HG02943 (cell line): ENCODE results near the gene TBCC.
A peak's percentile ranks its signal among the peaks of the same experiment; 100 is the strongest.
"Not testable (repeated sequence)": the region's sequence is repeated elsewhere in the genome, so short reads cannot be mapped to it uniquely, and the experiment has no call there.

ENCODE experiments used
- ATAC-seq: cut with Tn5 transposase; IDR thresholded peaks from one replicate; pipeline ENCODE4 v1.9.1; 2021; ENCODE audit warnings: mild to moderate bottlenecking, low read depth, moderate library complexity; ENCODE audit not compliant: unreplicated experiment

TBCC gene, protein sequence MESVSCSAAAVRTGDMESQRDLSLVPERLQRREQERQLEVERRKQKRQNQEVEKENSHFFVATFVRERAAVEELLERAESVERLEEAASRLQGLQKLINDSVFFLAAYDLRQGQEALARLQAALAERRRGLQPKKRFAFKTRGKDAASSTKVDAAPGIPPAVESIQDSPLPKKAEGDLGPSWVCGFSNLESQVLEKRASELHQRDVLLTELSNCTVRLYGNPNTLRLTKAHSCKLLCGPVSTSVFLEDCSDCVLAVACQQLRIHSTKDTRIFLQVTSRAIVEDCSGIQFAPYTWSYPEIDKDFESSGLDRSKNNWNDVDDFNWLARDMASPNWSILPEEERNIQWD

DNA sequence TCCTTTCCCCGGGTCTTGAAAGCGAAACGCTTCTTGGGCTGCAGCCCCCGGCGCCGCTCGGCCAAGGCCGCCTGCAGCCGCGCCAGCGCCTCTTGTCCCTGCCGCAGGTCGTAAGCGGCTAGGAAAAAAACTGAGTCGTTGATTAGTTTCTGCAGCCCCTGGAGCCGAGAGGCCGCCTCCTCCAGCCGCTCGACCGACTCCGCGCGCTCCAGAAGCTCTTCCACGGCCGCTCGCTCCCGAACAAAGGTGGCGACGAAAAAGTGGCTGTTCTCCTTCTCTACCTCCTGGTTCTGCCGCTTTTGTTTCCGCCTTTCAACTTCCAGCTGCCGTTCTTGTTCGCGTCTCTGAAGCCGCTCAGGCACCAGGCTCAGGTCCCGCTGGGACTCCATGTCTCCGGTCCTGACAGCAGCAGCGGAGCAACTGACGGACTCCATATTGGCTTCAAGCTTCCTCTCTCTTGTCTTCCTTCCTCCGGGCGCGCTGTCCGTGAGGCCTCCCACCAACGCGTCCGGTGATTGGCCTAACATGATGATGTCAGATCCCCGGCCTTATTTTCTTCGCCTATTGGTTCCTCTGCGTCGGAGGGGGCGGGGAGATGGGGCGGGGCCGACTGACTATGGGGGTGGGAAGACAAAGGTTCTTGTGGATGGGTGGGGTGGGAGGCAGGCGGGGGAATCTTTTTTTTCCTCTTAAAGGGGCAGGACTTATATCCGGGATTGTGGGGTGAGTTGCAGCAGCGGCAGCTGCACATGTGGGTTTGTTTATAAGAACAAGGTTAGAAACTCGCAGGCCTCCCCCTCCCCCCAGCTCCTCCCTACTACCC lies at the start of gene TBCC:
TSS of gene TBCC (minus strand) at position 464 of the 823 bp plus-strand sequence. CDS start at position 434, 30 bp downstream.
- ATAC-seq = peak; percentile 53

DNA sequence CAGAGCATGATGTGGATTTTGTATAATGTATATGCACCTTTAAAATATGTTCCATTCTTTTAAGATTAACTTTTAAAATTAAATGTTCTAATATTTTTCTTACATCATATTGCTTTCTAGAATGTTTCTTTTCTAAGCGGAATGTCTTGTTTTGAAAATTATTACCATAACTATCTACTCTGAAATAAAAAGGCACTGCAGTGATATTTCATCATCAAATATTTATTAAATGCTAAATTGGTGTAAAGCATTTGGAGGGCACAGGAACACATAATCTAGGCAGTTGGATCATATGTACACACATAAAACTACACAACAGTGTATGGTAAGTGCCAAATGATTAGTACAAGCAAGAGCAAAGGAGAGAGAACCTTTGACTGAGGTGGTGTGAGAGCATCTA lies 49.7 kb upstream of the TBCC start:
- ATAC-seq = no peak

DNA sequence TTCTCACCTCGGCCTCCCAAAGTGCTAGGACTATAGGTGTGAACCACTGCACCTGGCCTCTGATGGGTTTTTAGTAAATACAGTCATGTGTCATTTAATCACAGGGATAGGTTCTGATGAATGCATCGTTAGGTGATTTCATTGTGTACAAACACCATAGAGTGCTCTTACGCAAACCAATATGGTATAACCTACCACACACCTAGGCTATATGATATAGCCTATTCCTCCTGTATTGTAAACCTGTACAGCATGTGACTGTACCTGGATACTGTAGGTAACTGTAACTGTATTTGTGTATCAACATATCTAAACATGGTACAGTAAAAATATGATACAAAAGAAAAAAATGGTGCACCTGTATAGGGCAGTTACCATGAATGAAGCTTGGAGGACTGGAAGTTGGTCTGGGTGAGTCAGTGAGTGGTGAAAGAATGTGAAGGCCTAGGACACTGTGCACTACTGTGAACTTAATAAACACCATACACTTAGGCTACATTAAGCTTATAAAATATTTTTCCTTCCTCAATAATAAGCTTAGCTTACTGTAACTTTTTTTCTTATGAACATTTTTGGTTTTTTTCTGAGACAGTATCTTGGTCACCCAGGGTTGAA lies 45.9 kb upstream of the TBCC start:
- no peak for ATAC-seq

DNA sequence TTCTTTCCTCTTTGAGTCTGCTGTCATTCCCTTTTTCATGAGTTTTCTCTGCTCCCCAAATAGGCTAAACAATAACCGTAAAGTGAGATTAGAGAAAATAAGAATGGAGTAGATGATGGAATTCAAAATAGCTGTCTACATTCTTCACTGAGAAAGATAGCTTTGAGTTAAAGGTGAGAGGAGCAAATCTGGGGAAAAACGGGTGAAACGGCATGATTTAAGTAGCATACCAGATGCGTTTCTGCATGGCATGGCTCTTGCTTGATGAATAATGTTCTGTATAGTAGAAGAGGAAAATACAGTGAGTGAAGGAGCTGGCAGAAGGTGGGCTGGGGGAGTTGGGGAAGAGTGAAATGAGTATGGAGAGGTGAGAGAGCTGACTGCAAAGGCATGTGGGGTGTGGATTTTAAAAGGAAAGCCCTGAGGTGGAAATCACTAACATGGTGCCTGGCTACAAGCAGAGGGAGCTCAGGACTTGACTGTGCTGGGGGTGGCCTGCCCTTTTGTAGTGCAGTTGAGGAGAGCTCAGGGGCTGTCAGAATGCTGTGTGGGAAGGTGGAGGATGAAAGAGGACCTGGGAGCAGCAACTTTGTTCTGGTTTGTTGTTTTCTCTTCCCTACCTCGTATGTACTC lies 44.8 kb upstream of the TBCC start:
- no peak for ATAC-seq

DNA sequence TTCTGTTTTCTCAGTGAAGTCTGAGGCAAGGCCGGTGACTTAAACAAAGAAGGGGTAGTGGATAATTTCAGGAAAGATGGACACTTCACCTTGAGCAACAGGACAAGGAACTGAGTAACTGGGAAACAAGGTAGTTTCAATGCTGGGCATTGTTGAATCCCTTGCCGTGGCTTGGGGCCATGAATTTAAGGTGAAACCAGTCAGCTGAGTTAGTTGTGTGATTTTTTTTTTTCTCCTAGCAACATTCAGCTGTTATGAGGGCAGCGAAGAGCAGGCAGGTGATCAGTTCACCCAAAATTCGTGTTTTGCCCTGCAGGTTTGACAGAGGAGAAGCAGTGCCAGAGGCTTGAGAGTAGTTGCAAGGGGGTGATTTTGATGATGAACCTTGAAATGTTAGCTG lies 42.8 kb upstream of the TBCC start:
- no peak for ATAC-seq

DNA sequence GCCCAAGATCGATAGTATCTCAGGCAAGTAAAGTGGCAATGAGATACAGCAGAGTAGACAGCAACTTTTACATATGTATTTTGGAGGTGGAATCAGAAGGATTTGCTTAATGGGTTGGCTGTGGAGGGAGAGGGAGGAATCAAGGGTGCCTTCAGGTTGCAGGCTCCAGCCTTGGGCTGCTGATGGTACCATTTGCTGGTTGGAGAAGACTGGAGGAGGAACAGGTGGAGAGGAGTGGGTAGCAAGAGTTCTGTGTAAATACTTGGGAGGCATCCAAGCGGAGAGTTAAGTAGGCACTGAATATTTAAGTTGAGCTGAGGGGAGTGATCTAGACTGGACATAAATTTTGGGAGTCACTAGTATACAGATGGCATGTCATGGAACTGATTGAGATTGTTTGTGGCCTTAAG lies 41.2 kb upstream of the TBCC start:
- ATAC-seq = no peak

DNA sequence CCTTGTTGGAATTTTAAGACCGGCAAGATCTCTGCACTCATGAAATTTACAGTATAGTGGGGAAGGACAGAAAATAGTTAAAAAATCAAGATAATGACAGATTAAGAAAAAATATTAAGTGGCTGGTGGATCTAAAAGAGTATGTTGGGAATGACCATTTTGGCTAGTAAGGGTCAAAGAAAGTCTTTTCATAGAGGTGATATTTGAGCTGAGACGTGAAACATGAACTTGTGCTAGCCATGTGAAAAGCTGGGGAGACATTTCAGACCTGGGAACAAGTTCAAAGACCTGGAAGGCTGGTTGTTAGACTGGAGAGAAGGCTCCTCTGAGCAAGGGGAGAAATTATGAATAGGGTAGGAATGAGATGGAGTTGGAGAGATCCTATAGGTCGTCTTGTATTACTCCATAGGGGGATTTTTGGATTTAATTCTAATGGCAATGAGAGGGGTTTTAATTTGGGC lies 40.7 kb upstream of the TBCC start:
- no peak for ATAC-seq

DNA sequence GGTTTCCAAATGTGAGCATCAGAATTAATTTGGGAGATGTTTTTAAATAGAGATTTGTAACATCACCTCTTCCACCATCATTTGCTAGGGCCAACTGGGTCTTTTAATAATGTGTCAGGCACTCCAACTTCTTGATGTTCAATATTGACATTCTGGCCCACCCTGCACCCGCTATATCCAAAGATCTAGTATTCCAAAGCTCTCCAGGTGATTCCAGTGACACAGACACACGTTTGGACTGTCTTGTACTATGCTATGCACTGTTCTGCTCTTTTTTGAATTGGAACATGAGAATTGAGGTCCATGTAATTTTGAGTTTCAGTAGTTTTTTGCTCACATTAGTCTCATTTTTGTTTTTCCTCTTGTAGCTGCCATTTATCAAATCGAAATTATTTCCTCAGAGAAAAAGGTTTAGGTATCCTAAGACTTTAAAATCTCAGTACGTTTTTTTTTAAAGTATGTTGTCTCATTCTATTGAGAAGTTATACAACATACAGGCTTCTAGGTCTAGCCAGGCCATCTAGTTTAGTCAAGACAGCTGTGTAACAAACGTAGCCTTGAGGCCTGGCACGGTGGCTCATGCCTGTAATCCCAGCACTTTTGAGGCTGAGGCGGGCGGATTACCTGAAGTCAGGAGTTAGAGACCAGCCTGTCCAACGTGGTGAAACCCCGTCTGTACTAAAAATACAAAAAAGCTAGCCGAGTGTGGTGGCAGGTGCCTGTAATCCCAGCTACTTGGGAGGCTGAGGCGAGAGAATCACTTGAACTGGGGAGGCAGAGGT lies 39.0 kb upstream of the TBCC start:
- no peak for ATAC-seq

DNA sequence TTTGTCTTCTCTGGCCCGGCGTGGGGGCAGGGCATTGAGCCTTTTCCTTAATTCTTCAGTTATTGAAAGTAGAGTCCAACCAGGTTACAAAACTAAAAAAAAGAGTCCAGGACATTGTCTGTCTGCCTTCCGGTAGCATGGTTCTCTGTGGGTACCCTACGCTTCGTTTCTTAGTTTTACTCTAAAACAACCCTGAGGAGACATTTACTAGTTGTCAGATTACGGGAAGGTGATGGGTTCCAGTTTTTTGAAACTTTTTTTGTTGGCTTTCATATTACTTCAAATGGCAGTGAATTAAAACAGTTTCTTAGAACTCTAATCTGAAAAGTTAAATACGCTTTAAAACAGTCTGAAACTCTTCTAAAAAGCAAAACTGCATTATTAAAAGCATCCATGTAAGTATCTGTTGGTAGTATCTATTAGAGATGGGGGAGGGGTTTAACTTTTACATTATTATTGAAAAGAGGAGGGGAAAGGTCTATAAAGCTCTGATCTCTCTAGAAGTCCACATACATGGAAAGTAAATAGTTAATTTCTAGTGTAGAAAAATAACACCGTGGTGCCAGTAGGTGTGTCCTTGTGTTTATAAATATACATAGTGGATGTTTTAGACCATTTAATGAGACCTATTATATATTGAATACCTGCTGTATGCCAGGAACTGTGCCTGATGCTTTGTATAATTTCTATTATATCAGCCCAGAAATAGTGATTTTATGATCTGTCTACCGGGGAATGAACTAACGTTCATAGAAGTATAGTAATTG lies 38.2 kb upstream of the TBCC start:
- ATAC-seq = no peak

DNA sequence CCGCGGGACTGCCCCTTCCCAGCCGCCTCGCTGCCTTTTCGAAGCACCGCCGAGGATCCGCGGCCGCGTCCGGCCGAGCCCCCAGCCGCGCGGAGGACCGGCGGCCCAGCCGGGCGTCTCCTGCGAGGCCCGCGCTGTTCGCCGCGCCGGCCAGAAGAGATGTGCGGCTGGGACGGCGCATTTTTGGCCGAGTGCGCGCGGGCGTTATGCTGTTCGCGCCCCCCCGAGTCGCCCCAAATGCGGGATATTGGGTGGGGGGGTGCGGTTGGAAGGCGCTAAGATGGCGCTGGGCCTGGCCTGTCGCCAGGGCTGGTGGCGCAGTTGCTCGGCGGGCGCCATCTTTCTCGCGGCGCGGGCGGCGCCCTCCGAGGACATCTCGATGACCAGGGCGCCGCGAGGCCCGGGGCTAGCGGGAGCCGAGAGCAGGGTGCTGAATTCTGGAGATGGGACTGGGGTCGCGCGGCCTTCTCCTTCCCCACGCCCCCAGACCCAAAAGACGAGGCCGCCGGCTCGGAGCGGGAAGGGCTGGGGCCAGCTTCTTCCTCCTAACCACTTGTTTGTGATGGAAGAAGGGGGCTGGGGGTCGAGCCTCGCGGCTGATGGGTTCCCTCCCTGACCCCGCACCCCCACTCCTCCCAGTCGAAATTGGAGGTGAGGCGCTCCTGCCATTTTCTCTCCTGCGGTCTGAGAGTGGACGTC lies 37.4 kb upstream of the TBCC start:
- ATAC-seq = no peak

DNA sequence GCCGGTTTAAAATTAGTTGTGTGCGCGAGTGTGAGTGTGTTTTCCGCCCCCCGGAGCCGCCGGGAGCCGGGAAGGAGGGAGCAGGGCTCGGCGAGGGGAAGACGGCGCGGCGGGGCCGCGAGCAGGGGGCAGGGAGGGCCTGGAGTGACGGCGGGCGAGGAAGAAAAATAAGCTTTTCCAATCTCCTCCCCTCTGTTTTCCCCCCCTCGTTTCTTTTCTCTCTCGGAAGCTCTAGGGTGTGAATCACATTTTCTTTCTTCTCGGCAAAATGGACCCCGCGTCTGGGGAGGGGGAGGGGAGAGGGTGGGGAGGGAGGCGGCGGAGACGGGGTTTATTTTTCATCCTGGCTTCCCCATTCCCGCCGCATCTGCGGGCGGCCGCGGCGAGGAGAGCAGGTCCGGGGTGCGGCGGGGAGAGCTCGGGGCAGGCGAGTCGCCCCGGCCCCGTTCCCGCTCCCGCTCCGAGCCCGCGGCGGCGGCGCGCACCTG lies 36.8 kb upstream of the TBCC start:
- no peak for ATAC-seq

DNA sequence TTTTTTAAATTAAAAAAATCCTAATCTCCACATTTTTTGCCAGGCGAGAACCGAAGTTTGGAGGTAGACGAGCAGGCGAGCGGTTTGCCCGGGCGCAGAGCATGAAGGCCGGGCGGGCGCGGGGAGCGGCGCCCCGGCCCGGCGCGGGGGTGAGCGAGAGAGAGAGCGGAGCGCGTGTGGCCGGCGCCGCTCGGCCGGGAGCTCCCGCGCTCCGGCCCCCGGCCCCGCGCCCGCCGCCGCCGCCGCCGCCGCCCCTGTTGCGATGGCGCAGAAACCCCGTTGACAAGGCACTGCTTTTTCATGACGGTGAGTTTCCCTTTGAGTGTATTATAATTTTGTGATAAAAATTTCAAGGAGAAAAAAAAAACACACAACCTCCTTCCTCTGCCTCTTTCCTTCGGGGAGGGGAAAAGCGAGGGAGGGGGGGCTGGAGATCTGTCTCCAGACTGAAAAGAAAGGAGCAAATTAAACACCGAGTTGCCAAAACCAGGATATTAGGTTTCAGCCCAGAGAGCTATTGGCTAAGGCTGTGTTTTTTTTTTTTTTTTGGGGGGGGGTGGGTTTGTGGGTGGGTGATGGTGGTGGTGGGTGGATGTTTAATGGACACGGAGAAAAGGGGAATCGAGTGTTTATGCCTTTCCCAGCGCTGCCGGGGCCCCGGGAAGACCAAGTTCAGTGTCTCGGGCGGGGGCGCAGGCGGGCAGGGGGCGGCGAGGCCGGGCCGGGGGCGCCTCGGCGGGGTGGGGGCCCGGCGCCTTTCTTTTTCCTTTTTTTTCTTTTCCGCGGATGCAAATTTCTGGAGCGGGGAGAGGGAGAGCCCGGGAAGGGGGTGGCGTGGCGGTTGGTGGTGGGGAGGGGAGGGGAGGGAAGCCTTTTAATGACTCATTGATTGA lies 36.1 kb upstream of the TBCC start, which contains the start of gene BICRAL:
TSS of gene BICRAL (plus strand) at position 257 of the 893 bp plus-strand sequence. CDS start 39,971 bp downstream, outside the sequence.
- no peak for ATAC-seq

DNA sequence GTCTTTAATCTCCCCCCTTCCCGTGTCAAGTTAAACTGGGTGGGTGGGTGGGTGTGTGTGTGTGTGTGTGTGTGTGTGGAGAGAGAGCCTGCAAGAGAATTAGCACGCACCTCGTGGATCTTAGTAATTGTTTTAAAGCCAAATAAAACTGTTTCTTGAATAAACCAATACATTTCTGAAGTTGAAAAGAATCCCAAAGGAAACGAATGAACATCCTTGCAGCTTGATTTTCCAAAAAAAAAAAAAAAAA lies 35.6 kb upstream of the TBCC start:
- no peak for ATAC-seq

DNA sequence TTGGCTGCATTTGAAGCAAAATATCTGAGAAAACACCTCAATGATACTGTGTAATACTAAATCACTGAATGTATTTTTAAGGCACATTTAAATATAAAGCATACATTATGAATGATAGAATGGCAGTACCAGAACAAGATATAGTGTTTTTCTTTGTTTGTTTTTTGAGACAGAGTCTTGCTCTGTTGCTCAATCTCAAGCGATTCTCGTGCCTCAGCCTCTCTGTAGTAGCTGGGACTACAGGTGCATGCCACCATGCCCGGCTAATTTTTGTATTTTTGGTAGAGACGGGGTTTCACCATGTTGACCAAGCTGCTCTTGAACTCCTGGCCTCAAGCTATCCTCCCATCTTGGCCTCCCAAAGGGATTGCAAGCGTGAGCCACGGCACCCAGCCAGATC lies 33.6 kb upstream of the TBCC start:
- ATAC-seq = no peak

DNA sequence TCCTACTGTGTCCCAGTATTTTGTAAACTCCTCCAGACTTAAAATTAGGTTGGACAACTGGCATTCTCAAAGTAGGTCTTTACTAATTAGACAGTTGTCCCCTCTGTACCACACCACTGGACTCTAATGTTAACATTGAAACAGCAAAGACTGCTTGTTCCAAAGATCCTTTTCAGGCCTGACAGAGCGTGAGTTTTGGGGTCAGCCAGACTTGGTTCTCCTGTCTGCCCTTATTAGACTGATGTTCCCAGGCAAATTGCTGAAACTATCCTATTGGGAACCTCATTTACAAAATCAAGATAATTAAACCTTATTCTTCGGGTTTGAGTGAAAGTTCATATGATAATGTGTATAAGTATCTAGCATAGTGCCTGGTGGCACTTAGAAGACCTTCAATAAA lies 32.2 kb upstream of the TBCC start:
- ATAC-seq = no peak

DNA sequence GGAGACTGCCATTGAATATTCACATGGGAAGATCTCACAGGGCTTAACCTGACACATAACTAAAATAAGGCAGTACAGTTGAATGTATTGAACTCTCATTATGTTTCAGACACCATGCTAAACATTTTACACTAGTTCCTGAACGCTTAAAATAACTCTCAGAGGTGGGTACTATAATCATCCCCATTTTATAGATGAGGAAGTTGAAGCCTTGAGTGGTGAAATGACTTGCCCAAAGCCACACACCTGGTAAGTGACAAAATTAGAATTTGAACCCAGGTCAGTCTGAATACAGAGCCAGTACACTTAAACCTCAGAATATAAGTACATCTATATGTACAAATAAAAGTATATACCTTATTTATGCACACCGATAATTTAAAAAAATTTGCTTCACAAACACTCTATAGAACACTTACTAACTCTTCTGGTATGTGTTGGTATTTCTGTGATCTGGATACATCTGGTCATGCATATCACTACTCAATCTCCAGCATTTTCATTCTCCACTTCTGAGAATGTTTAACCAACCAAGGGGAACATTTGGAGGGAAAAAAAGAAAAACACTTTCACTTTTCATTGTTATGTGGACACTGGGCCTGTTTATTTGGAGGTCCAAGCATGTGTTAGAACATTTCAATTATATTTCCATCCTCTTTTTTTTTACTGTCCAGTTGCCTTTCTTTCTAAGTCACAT lies 31.4 kb upstream of the TBCC start:
- no peak for ATAC-seq

DNA sequence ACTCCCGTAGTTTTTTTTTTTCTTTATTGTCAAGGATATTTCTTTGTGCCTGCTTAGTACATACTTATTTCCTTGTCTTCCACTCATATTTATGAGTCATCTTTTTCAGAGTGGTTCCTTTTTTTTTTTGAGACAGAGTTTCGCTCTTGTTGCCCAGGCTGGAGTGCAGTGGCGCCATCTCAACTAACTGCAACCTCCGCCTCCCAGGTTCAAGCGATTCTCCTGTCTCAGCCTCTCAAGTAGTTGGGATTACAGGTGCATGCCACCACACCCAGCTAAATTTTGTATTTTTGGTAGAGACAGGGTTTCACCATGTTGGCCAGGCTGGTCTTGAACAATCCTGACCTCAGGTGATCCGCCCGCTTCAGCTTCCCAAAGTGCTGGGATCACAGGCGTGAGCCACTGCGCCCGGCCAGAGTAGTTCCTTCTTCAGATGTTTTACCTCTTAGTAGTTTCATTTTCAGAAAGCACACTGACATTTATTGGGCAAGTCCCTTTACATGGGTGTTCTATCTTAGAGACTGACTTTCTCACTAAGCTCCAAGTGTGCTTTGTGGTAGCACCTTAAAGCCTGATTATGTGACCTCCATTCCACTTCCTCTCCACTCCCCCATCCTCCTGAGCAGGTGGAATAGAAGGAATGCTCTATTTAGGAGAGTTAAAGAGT lies 29.1 kb upstream of the TBCC start:
- not testable (repeated sequence) for ATAC-seq
